ENCODE measurements around the gene ADAM10.
"Not testable (repeated sequence)": the region's sequence is repeated elsewhere in the genome, so short reads cannot be mapped to it uniquely, and the experiment has no call there.

The ADAM10 gene

DNA sequence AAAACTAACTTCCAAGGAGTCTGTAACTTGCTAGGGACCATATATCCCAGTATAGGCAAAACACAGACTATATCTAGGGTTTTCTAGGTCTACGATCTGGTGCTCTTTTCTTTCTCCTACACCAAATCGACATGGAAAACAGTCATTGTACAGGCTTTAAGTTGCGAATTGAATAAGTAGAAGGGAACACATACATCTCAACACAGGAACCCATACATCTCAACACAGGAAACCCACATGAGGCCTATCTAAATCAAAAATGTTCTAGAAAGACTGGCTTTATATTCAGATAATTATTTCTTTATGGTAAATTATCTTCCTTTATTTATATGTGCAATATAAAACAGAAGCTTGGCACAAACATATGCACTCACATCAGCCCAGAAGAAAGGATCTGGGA is 126.6 kb downstream of the ADAM10 start:
- FAIRE-seq (no peak), DNase-seq (ENCODE audit: insufficient read length, low spot score) (no peak)

DNA sequence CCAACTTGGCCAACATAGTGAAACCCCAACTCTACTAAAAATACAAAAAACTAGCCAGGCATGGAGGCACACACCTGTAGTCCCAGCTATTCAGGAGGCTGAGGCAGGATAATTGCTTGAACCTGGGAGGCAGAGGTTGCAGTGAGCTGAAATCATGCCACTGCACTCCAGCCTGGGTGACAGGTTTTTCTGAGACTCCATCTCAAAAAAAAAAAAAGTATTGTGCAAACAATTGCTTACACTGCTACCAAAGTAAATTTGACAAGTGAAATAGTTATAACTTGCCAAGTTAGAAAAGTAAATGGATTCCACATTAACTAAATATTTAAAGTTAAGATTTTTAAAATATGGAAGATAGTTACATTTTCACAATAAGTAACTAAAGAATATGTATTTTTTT is 129.2 kb downstream of the ADAM10 start:
- not testable (repeated sequence) for DNase-seq (ENCODE audit: insufficient read length, low spot score); FAIRE-seq

DNA sequence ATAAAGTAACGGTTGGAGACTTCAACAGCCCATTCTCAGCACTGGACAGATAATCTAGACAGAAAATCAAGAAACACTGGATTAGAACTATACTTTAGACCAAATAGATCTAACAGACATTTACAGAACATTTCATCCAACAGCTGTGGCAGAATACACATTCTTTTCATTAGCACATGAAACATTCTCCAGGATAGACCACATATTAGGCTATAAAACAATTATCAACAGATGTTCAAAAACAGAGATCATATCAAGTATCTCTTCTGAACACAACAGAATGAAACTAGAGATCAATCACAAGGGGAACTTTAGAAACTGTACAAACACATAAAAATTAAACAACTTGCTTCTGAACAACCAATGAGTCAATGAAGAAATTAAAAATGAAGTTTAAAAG is 133.3 kb downstream of the ADAM10 start:
- DNase-seq (ENCODE audit: insufficient read length, low spot score) = no peak
- FAIRE-seq = no peak

DNA sequence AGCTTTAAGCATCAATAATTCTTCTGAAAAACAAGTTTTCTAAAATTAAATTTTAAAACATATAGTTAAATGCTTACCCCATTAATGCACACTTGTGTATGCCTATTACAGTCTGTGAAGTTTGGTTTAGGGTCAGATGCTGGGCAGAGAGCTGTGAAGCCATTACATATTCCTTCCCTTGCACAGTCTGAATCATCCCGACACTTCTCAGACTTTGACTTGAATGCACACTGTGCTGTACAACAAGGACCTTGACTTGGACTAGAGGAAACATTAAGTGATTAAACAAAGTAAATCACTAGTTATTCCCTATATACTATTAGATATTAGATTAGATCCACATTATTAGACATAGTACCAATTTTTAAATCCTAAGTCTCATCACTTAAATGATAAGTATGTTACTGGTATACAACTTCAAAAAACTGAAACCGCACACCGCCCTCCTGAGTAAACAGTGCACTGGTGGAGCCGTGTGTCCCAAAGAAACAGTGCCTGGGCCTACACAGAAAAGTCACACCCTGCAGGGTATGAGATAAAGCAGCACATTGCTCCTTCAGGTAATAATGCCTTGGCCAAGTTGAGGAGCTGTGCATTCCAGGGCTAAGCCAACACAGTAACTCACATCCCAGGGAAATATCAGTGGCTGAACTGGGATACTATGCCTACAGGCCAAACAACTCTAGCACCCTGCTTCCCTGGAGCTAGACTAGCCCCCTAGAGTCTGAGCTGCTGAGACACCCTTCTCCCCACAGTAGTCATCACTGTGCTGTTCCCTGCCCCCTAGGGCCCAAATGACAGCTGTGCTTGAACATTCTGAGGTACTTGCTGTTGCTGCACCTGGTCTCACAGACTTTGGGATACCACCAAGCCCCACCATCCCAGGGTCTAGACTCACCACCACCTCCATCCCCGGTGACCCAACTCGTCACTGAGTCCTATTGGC is 137.5 kb downstream of the ADAM10 start:
- DNase-seq (ENCODE audit: insufficient read length, low spot score) (no peak), FAIRE-seq (no peak)

DNA sequence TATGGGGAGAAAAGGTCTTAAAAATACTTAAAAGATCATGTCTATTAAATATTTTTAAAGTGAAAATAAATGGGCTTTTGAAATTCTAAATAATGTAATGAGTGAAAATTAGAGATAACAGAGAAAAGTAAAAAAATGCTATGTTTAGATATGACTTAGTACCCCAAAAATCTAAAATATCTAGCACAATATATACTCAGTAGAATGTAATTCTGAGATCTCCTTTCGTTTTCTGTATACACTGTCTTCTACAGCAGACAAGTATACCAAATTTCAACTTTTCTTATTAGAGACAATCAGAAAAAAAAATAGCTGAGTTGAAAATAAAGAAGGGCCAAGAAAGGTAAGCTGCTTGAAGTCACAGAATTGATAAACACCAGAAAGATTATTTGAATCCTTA is 140.8 kb downstream of the ADAM10 start:
- DNase-seq (ENCODE audit: insufficient read length, low spot score) = no peak
- no peak for FAIRE-seq

DNA sequence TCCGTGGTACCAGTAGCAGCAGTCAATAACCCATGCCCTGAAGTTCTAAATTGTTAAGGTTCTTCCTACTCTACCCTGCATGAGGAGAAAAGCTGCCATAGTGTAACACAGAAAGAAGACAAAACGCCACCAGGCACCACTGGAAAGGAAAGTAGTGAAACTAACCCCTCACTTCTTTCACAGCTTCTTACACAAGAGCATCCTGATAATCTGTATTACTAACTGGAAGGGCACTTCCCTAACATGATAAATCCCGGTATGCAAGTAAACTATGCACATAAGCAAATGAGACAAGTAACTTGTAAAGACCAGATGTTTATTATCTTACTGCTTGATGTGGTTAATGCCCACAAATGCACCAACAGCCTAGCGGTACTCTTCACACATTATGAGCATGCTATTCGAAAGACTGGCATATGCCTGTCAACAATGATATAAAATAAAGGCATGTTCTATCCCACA is 141.3 kb downstream of the ADAM10 start:
- DNase-seq (ENCODE audit: insufficient read length, low spot score) (no peak), FAIRE-seq (no peak)

DNA sequence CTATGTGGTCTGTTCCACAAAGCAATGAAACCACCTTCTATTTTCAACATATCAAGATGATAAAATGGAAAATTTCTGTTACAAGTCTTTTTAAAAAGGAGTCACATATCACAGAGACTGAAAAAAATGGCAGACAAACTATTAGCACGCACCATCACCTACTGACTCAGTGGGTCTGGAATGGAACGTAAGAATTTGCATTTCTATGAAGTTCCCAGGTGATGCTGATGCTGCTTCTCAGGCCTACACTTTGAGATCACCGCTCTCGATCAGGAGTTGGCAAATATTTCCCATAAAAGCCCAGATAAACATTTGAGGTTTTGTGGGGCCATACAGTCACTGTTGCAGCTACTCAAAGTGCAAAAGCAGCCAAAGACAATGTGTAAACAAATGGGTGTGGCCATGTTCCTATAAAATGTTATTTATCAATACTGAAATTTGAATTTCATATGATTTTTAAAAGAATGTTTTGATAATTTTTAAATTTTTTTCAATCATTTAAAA is 142.9 kb downstream of the ADAM10 start:
- FAIRE-seq (no peak), DNase-seq (ENCODE audit: insufficient read length, low spot score) (no peak)

DNA sequence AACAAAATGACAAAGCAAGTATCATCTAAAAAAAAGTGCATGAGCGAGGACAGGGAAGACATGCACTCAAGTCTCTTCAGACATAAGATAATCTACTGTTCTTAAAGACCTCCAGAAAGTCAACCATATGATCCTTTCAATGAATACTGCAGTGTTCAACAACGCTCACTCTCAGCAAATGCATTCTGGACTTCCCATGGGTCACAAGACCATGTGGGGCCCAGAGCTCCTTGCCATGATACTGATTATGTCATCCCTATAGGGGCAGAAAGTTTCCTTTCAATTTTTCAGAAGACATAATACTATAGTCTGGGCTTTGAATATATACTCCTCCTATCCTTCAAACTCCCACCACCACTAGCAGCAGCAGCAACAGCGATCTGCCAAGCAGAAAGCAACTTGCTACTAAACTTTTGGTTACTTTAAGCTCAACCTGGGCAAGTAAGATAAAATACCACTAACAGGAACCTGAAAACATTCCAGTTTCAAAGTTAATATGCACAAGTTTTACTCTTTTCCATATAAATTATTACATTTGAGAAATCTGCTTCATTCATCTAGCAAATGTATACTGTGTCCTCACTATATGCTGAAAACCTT is 143.5 kb downstream of the ADAM10 start:
- FAIRE-seq (no peak), DNase-seq (ENCODE audit: insufficient read length, low spot score) (no peak)

DNA sequence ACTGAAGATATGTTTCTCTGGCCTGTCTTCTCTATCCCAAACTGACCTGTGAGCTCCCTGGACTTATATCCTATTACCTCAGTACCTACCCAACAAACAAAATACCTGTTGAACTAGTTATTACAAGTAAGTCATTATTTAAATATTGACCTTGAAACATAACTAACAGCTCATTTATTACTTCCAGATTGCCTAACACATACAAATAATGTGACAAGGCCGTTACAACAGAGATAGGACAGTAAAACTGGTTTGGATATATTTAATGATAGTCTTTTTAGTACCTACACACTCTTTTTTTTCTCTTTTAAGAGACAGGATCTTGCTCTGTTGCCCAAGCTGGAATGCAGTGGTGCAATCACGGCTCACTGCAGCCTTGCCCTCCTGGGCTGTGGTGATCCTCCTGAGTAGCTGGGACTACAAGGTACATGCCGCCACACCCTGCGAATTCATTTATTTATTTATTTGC is 145.0 kb downstream of the ADAM10 start:
- FAIRE-seq (no peak), DNase-seq (ENCODE audit: insufficient read length, low spot score) (no peak)

DNA sequence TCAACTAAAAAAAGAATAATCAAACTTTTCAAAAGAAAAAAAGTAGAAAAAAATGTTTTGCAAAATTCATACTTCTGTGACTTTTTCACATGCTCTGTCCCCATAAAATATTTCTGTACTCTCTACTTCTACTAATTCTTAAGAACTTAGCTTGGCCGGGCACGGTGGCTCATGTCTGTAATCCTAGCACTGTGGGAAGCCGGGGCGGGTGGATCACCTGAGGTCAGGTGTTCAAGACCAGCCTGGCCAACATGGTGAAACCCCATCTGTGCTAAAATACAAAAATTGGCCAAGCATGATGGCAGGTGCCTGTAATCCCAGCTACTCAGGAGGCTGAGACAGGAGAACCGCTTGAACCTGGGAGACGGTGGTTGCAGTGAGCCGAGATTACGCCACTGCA is 145.6 kb downstream of the ADAM10 start:
- not testable (repeated sequence) for DNase-seq (ENCODE audit: insufficient read length, low spot score); FAIRE-seq

DNA sequence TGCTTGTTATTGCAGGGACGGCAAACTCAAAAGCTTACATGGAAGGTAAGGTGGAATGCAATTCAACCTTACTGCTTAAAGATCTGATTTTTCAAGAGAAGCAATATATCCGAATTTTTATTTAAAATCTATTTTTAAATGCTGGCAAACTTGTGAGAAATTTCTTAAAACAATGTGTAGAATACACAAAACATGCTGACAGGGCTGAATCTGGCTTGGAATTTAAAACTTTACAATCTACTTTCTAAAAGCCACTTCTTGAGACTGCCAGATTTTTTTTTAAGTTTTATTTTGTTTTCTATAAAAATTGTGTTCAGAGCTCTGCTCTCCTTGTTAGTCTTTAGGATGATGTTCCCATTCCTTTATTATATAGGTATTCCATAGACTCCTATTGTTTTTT is 146.7 kb downstream of the ADAM10 start:
- DNase-seq (ENCODE audit: insufficient read length, low spot score) (no peak), FAIRE-seq (no peak)

DNA sequence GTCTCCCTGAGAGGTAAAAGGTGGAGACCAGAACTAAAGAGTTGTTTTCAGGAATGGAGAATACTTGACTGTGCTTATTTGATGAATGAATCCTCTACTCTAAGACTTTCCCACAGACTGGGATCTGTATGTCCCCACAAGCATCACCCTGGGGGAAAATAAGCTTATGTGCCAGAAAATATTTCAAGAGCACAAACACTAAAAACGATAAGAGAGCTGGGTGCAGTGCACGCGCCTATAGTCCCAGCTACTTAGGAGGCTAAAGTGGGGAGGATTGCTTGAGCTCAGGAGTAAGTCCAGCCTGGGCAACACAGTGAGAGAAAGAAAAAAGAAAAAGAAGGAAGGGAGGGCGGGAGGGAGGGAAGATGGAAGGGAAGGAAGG is 150.7 kb downstream of the ADAM10 start:
- DNase-seq (ENCODE audit: insufficient read length, low spot score) (no peak), FAIRE-seq (no peak)

DNA sequence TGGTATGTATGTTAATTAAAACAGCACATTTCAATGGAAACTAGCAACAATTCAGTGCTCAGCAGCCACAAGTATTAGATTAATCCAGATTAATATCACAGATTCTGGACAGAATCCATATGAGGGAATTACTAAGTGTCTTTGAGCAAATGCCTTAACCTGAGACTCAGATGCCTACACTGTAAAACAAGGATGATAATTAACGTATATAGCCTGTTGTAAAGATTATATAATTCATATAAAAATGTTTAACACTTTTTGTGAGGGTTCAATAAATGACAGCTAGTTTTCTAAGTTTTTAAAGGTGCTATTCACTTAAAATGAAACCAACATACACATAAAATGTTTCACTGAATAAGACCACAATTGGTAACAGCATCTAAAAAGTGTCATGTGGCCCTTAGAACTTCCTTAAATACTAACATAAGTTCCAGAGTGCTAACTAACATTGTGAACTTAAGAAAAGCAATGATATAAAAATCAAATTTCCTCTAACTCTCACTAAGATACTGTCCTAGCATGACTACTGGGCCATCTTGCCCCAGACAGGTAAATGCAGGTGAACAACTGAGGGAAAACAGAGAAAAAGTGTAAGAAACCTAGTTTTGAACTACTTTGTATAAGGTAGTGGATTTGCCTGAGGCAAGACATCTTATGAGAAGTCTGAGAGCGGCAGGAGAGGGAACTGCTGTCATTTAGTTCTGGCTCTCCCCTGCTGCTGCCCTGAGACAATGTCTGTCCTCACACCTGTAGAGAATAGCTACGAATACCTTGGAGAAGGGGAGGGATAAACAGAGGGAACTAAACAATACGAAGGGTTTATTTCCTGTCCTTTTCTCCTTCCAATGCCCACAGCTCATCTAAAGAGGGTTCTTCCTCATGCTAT is 151.3 kb downstream of the ADAM10 start:
- no peak for FAIRE-seq
- DNase-seq (ENCODE audit: insufficient read length, low spot score) = no peak

DNA sequence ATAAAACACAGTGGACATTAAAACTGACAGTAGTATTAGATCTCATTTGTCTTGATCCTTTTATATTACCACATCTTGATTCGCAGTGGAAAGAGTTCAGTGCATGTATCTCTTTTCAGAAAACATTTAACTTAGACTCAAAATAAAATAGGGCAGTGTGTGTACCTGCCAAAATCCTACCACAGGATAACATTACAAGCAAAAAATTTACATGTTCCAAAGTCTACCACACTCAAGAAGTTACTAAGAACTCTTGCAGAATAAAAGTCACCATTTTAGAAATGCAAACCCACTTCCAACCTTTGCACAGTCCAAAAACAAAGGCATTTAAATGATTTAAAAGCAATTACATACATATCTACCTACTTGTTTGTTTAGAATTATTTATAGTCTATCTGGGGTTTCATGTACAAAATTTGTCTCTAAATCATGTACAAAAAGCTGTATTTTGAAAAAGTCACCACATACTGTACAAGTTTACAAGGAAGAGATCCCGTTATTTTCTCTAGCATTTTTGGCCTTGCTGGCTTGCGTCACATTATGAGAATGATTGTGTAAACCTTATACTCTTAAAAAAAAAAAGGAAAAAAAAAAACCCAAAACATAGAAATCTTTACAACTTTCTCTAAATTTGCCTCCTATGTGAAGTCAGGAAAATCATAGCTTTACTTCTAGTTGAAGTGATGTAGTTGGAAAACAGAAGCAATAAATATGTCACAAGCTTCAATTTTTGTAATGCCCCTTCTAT is 153.8 kb downstream of the ADAM10 start:
- FAIRE-seq (no peak), DNase-seq (ENCODE audit: insufficient read length, low spot score) (no peak)

DNA sequence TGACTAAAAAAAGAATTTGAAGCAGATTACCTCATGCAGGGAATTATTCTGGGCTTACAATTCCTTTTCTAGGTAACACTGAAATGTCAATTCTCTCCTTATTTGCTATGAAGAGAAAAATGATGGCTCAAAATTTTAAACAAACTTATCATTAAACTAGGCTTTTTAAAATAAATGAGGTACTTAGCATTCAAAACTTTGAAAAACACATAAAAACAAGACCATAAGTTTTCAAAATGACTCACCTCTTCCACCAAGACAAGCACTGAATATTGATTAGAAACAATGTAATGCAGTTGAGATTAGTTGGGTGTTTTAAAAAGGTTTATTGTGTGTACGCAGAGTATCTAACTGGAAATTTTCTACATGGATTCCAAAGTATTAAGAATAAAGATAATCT is 154.6 kb downstream of the ADAM10 start:
- FAIRE-seq = no peak
- no peak for DNase-seq (ENCODE audit: insufficient read length, low spot score)

DNA sequence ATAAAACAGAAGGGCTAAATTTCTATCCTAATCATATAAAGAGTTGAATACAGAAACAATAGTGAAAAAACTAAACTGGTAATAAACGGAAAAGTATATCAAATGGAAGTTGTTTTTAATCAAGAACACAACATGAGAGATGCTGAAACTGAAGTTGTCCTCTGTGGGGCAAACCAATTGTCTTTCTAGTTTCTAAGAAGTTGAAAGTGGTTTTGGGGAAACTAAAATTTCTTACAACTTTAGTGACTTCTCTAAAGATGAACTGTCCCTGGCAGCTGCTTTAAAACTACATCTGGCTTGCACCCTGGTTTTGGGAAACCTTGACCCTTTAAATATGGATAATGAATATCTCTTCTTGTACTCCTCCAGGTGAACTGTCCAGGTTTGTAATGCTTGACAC is 155.6 kb downstream of the ADAM10 start:
- FAIRE-seq (no peak), DNase-seq (ENCODE audit: insufficient read length, low spot score) (no peak)

DNA sequence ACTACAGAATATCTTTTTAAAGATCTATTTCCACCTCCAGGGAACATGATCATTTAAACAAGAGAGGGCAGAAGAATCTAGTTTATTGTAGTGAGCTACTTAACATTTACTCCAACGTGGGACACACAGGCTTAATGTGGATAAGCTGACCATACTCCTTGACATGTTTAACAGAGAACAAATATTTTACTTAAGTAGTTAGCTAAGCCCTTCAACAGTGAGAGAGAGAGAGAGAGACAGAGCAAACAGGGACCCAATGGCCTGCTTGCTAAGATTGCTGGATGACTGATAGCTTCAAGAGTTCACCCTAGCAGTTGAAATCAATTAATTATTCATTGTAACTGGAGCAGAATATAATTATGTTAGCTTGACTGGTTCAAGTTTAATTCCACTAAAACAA is 158.6 kb downstream of the ADAM10 start:
- no peak for FAIRE-seq

DNA sequence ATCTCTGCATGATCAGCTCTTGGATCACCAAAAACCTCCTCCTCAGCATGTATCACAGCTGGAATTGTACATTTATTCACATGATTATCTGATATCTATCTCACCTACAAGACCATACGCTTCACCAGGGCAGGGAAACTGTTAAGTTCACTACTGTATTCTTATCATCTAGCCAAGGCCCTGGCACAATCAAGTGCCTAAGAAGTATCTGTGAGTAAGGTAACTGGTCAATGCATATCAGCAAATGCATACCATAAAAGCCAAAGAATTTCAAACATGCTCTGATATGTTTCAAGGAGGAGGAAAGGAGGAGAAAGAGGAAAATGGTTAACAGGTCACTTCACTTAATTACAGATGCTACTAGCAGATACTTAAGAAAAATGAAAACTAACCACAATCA is 159.3 kb downstream of the ADAM10 start:
- DNase-seq (ENCODE audit: insufficient read length, low spot score) = no peak
- no peak for FAIRE-seq

More for the DNA sequence above, 158.6 kb downstream of the ADAM10 start:
- DNase-seq (ENCODE audit: insufficient read length, low spot score) = no peak

DNA sequence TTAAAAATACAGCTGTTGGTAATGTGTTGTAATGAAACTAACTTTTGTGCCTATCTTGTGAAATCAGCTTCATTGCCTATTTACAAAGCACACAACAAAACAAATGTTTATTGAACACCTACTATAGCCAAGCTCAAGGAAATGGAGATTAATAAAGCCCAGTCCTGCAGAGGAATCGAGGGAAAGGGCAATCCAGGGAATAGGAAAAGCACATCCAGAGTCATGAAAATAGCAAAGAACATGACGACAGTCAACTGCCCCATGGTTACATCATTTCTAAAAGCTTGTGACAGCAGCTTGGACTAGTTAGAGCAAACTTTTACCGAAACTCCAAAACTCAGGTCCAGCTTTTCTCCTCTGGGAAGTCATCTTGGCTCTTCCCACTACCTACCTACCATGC is 160.5 kb downstream of the ADAM10 start:
- no peak for FAIRE-seq

DNA sequence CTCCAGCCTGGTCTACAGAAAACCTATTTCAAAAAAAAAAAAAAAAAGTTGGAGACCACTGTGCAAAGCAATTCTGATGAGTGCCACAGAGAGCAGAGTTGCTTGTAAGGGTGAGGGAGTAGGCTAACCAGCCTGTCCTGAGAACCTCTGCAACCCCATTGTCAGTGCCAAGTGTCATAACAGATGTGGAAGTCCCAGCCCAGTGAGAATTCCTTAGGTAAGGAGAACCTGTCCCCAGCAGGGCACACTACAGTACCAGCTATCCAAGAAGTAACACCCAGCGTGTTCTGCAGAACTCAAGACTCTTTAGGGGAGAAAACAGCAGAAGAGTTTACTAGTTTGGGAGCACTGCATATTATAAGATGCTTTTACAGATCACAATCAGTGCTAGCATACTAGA is 161.4 kb downstream of the ADAM10 start:
- FAIRE-seq (no peak), DNase-seq (ENCODE audit: insufficient read length, low spot score) (no peak)

More for the DNA sequence above, 160.5 kb downstream of the ADAM10 start:
- DNase-seq (ENCODE audit: insufficient read length, low spot score) = no peak
